Measurements from ENCODE around the gene SPRED3. TPM values are rescaled to one million over a fixed set of nuclear protein-coding genes. Genes with fewer than 3 reads are reported as not detected.

The SPRED3 gene
- total RNA-seq, 1 donor from 2014 or later: 0.62 TPM

DNA sequence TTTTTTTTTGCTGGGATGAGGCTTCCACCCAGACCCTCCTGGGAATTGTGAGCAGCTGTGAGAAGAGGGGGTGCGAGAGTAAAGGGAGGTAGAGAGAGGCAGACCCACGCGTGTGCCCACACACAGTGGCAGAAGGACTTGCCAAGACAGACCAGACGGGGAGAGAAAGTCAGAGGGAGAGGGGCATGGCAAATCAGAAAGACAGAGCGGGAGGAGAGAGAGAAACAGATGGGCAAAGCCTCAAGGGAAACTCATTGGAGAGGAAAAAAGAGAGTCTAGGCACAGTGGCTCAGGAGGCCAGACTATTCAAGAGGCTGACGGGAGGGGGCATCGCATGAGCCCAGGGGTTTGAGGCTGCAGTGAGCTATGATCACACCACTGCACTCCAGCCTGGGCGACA lies 35.9 kb upstream of the SPRED3 start:
- TF ChIP-seq CTCF (IDR thresholded peaks at IDR 0.05): no peak
- Histone ChIP-seq H3K9me3 (no peaks in the 10 kb centered on the region), H3K27me3 (ENCODE audit: low read depth) (peaks cover 25% of the 10 kb centered on the region), H3K4me1 (no peaks in the 10 kb centered on the region), H3K36me3 (no peaks in the 10 kb centered on the region), H3K4me3 (no peak overlapping the region), H3K27ac (no peak overlapping the region)
- DNase-seq: no peak
- intact Hi-C loops (cut with DNase I): no loop called here
- no peak for ATAC-seq

- no peaks in the 10 kb centered on the region for H3K9me3 ChIP-seq
- DNase-seq (no peak), ATAC-seq (no peak)
- H3K4me3 ChIP-seq: no peak overlapping the region
- no peak for TF ChIP-seq CTCF (IDR thresholded peaks at IDR 0.05)
- no peaks in the 10 kb centered on the region for H3K36me3 ChIP-seq
- no peaks in the 10 kb centered on the region for H3K4me1 ChIP-seq
- H3K27ac ChIP-seq: no peak overlapping the region
- peaks cover 52% of the 10 kb centered on the region for H3K27me3 ChIP-seq (ENCODE audit: low read depth)
- intact Hi-C loops (cut with DNase I): no loop called here
These were observed 32.5 kb upstream of the SPRED3 start for GRCh38 chr19:38355728-38356725.

- no peak overlapping the region for H3K27ac ChIP-seq
- H3K27me3 ChIP-seq (ENCODE audit: low read depth): peaks cover 47% of the 10 kb centered on the region
- ATAC-seq (no peak), DNase-seq (no peak)
- intact Hi-C loops (cut with DNase I): no loop called here
- no peaks in the 10 kb centered on the region for H3K36me3 ChIP-seq
- H3K4me1 ChIP-seq: peaks cover 17% of the 10 kb centered on the region
- no peak overlapping the region for H3K4me3 ChIP-seq
- no peaks in the 10 kb centered on the region for H3K9me3 ChIP-seq
- no peak for TF ChIP-seq CTCF (IDR thresholded peaks at IDR 0.05)
These were observed 30.4 kb upstream of the SPRED3 start for GRCh38 chr19:38358071-38358470.

DNA sequence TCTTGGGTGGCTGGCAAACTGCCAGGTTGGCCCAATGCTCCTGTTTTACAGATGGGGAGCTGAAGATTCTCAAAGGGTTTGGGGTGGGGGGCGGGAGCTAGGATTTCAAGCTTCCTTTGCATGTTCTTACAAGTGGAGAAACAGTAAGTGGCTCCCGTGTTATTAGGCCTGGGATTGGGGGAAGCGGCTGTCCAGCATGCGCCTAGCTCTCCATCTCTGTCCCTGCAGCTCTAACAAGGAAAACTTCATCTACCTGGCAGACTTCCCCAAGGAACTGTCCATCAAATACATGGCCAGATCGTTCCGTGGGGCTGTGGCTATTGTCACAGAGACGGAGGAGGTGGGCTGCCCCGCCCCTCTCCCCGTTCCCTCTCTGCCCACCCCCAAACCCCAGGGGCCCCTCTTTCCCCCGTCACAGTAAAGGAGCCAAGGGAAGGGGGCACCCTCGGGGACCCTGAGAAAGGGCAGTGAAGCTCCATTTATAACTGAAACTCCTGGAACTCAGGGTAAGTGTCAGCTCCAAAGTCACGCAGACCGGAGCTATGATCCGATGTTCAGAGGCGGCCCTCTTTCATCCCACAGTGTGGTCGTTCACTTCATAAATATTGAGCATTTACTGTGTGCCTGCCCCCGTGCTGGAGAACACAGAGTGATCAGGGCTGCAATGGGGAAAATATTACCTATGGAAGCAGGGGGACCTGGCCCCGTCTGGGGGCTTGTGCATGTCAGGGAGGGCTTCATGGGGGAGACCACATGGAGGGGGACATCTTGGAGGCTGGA lies 29.1 kb upstream of the SPRED3 start:
- peaks cover 20% of the 10 kb centered on the region for H3K4me1 ChIP-seq
- H3K27me3 ChIP-seq (ENCODE audit: low read depth): peaks cover 47% of the 10 kb centered on the region
- H3K4me3 ChIP-seq: no peak overlapping the region
- ATAC-seq: no peak
- DNase-seq: no peak
- no peak for TF ChIP-seq CTCF (IDR thresholded peaks at IDR 0.05)
- H3K27ac ChIP-seq: no peak overlapping the region
- intact Hi-C loops (cut with DNase I): no loop called here
- no peaks in the 10 kb centered on the region for H3K9me3 ChIP-seq
- no peaks in the 10 kb centered on the region for H3K36me3 ChIP-seq

DNA sequence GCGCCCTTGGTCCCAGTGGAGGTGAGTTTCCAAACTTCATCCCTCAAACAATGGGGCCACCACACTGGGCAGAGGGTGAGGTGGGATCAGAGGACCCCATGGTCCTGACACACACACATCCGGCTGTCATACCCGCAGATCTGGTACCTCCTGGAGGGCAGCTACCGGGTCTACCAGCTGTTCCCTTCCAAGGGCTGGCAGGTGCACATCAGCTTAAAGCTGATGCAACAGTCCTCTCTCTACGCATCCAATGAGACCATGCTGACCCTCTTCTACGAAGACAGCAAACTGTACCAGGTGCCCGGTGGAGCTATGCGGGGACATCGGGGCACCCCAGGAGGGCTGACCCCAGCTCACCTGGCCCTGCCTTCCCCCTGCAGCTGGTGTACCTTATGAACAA lies 28.1 kb upstream of the SPRED3 start:
- Histone ChIP-seq H3K4me1 (peaks cover 20% of the 10 kb centered on the region), H3K4me3 (no peak overlapping the region), H3K9me3 (no peaks in the 10 kb centered on the region), H3K27me3 (ENCODE audit: low read depth) (peaks cover 47% of the 10 kb centered on the region), H3K27ac (no peak overlapping the region), H3K36me3 (no peaks in the 10 kb centered on the region)
- TF ChIP-seq CTCF (IDR thresholded peaks at IDR 0.05): no peak
- DNase-seq (no peak), ATAC-seq (no peak)
- intact Hi-C loops (cut with DNase I): no loop called here
